Measurements from ENCODE around the gene LRIT1. TPM values are rescaled to one million over a fixed set of nuclear protein-coding genes. Genes with fewer than 3 reads are reported as not detected.

Gene LRIT1
- total RNA-seq, 6 donors from 2014 or later = not detected

- H3K4me1 ChIP-seq = peaks cover 0 to 3% (median 0%) of the 10 kb centered on the region in 4 donors
- no peak for ATAC-seq (ENCODE audit: low FRiP score in 2 of 2)
- TF ChIP-seq POLR2A (IDR thresholded peaks at IDR 0.05) (no peak), POLR2AphosphoS5 (IDR thresholded peaks at IDR 0.05) (no peak), EP300 (IDR thresholded peaks at IDR 0.05) (no peak)
- TF ChIP-seq, protein P1, sequence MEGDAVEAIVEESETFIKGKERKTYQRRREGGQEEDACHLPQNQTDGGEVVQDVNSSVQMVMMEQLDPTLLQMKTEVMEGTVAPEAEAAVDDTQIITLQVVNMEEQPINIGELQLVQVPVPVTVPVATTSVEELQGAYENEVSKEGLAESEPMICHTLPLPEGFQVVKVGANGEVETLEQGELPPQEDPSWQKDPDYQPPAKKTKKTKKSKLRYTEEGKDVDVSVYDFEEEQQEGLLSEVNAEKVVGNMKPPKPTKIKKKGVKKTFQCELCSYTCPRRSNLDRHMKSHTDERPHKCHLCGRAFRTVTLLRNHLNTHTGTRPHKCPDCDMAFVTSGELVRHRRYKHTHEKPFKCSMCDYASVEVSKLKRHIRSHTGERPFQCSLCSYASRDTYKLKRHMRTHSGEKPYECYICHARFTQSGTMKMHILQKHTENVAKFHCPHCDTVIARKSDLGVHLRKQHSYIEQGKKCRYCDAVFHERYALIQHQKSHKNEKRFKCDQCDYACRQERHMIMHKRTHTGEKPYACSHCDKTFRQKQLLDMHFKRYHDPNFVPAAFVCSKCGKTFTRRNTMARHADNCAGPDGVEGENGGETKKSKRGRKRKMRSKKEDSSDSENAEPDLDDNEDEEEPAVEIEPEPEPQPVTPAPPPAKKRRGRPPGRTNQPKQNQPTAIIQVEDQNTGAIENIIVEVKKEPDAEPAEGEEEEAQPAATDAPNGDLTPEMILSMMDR (IDR thresholded peaks at IDR 0.05) = no peak
These were observed 16.1 kb upstream of the LRIT1 start for GRCh38 chr10:84257343-84258020.

GRCh38 chr10:84256510-84257342 is 15.4 kb upstream of the LRIT1 start:
- no peaks in the 10 kb centered on the region for H3K9me3 ChIP-seq
- ATAC-seq (ENCODE audit: low FRiP score in 2 of 2) = peak; percentile 63 to 72
- no peak overlapping the region for H3K4me3 ChIP-seq
- no peaks in the 10 kb centered on the region for H3K36me3 ChIP-seq
- TF ChIP-seq POLR2AphosphoS5 (IDR thresholded peaks at IDR 0.05) = no peak
- TF ChIP-seq, protein P1 (IDR thresholded peaks at IDR 0.05) = peak in 4 of 6 experiments; percentile 22 to 60 (median 52)
- H3K4me1 ChIP-seq = peaks cover 0 to 3% (median 0%) of the 10 kb centered on the region in 4 donors
- WGBS, 2 donors = 45 to 56% methylated on average over 26 to 35 of the region's 35 CpGs
- no peaks in the 10 kb centered on the region for H3K27me3 ChIP-seq
- no peak overlapping the region for H3K27ac ChIP-seq
- DNase-seq = peak in 1 of 2 donors; percentile 88

More at GRCh38 chr10:84257343-84258020, 16.1 kb upstream of the LRIT1 start:
- Histone ChIP-seq H3K36me3 (no peaks in the 10 kb centered on the region), H3K4me3 (no peak overlapping the region), H3K9me3 (no peaks in the 10 kb centered on the region), H3K27me3 (no peaks in the 10 kb centered on the region), H3K27ac (no peak overlapping the region)
- 78 to 86% methylated on average over 12 to 15 of the region's 15 CpGs for WGBS, 2 donors
- DNase-seq = no peak

- H3K9me3 ChIP-seq = no peaks in the 10 kb centered on the region
- TF ChIP-seq, protein P1 (IDR thresholded peaks at IDR 0.05) = no peak
- TF ChIP-seq EP300 (IDR thresholded peaks at IDR 0.05) = no peak
- ATAC-seq (ENCODE audit: low FRiP score in 2 of 2) = no peak
- no peak overlapping the region for H3K4me3 ChIP-seq
- DNase-seq = no peak
- no peaks in the 10 kb centered on the region for H3K27me3 ChIP-seq
- peaks cover 0 to 3% (median 0%) of the 10 kb centered on the region in 4 donors for H3K4me1 ChIP-seq
- no peak overlapping the region for H3K27ac ChIP-seq
- H3K36me3 ChIP-seq = no peaks in the 10 kb centered on the region
- WGBS, 2 donors = 59 to 67% methylated on average over 10 of the region's 10 CpGs
These were observed 13.5 kb upstream of the LRIT1 start for GRCh38 chr10:84254552-84255478.

GRCh38 chr10:84248794-84249193 is 7.4 kb upstream of the LRIT1 start:
- no peaks in the 10 kb centered on the region for H3K27me3 ChIP-seq
- no peak overlapping the region for H3K4me3 ChIP-seq
- H3K36me3 ChIP-seq = no peaks in the 10 kb centered on the region
- ATAC-seq (ENCODE audit: low FRiP score in 2 of 2) (no peak), DNase-seq (peak in 1 of 2 donors; percentile 49)
- 44 to 79% methylated on average over 2 to 12 of the region's 12 CpGs for WGBS, 2 donors
- no peak overlapping the region for H3K27ac ChIP-seq
- no peak for TF ChIP-seq EP300 (IDR thresholded peaks at IDR 0.05)
- TF ChIP-seq, protein P1 (IDR thresholded peaks at IDR 0.05) = no peak
- no peak for TF ChIP-seq POLR2AphosphoS5 (IDR thresholded peaks at IDR 0.05)
- no peak for TF ChIP-seq POLR2A (IDR thresholded peaks at IDR 0.05)
- H3K9me3 ChIP-seq = no peaks in the 10 kb centered on the region
- H3K4me1 ChIP-seq = no peaks in the 10 kb centered on the region
